GM13977 (cell line): Measurements from ENCODE around the gene VPS26A.

ENCODE experiments used
- DNase-seq: peaks from one replicate; pipeline ENCODE4 v3.0.0; 2012; ENCODE audit warnings: low spot score
- CTCF ChIP-seq: IDR thresholded peaks from 2 replicates; pipeline ENCODE4 v1.5.1; 2012; ENCODE audit warnings: mild to moderate bottlenecking, control low read depth; ENCODE audit not compliant: insufficient read depth; ENCODE audit errors: extremely low read depth, missing control alignments
- in situ Hi-C: fragments of 300-500 bp; cut with MboI; formaldehyde crosslinking; loops from one replicate; pipeline ENCODE4 v1.12.0; 2022; ENCODE audit warnings: low sequenced_read_pairs, low pct_unique_long_range_greater_than_20kb, mixed read lengths, inconsistent platforms; ENCODE audit not compliant: unreplicated experiment

VPS26A gene

GRCh38 chr10:69214666-69215131, 90.7 kb downstream of the VPS26A start:
- no peak for TF ChIP-seq CTCF
- in situ Hi-C loops: loop anchor here (25.0 kb wide), 1 partner anchor 202 kb away; no protein-coding TSS in a partner anchor
- DNase-seq: no peak

- in situ Hi-C loops: loop anchor here (25.0 kb wide), 1 partner anchor 203 kb away; no protein-coding TSS in a partner anchor
- no peak for TF ChIP-seq CTCF
- no peak for DNase-seq
Measured at GRCh38 chr10:69215405-69216171, 91.6 kb downstream of the VPS26A start.

GRCh38 chr10:69216577-69217118, 92.7 kb downstream of the VPS26A start:
- TF ChIP-seq CTCF: no peak
- in situ Hi-C loops: loop anchor here (25.0 kb wide), 1 partner anchor 204 kb away; no protein-coding TSS in a partner anchor
- no peak for DNase-seq

GRCh38 chr10:69217119-69217754, 93.3 kb downstream of the VPS26A start:
- no peak for DNase-seq
- in situ Hi-C loops: loop anchor here (25.0 kb wide), 1 partner anchor 205 kb away; no protein-coding TSS in a partner anchor
- TF ChIP-seq CTCF: no peak

GRCh38 chr10:69218831-69219230, 94.9 kb downstream of the VPS26A start:
- TF ChIP-seq CTCF: no peak
- no peak for DNase-seq
- in situ Hi-C loops: loop anchor here (25.0 kb wide), 1 partner anchor 207 kb away; no protein-coding TSS in a partner anchor

GRCh38 chr10:69220041-69220451, 96.1 kb downstream of the VPS26A start, which contains the start of gene HKDC1:
Gene HKDC1 (plus strand): TSS chr10:69220332. CDS start chr10:69220436, 104 bp downstream.
- no peak for TF ChIP-seq CTCF
- no peak for DNase-seq
- in situ Hi-C loops: loop anchor here (25.0 kb wide), 1 partner anchor 208 kb away; no protein-coding TSS in a partner anchor
